OCI-LY1 (cell line): Measurements from ENCODE around the gene DCBLD2.
"Not testable (repeated sequence)": the region's sequence is repeated elsewhere in the genome, so short reads cannot be mapped to it uniquely, and the experiment has no call there.

Source experiments
- H2AFZ ChIP-seq: fragments of 200-600 bp; sonication (generic), shearing (Covaris generic); 2 replicates; pipeline ENCODE4 v1.6.0; 2014; ENCODE audit warnings: antibody characterized with exemption, mild to moderate bottlenecking, low read length
- H3F3A ChIP-seq: fragments of 200-600 bp; sonication (generic), shearing (Covaris generic); 2 replicates; pipeline ENCODE4 v1.6.0; 2014; ENCODE audit warnings: mild to moderate bottlenecking, antibody characterized with exemption, low read length, moderate library complexity; ENCODE audit not compliant: insufficient read depth
- H3K27ac ChIP-seq: fragments of 200-600 bp; sonication (generic); 2 replicates; pipeline ENCODE4 v1.5.1; 2014; ENCODE audit warnings: low read length, mixed run types, mild to moderate bottlenecking, low read depth; ENCODE audit not compliant: poor library complexity, severe bottlenecking
- H3K27me3 ChIP-seq: fragments of 200-600 bp; sonication (generic); 2 replicates; pipeline ENCODE4 v1.6.0; 2014; ENCODE audit warnings: antibody characterized with exemption, mild to moderate bottlenecking, low read length, moderate library complexity; ENCODE audit not compliant: insufficient read depth
- H3K36me3 ChIP-seq: fragments of 200-600 bp; sonication (generic); 2 replicates; pipeline ENCODE4 v1.6.1; 2014; ENCODE audit warnings: mild to moderate bottlenecking, antibody characterized with exemption, low read length, moderate library complexity, mixed read lengths; ENCODE audit not compliant: insufficient read depth
- H3K4me1 ChIP-seq: fragments of 200-600 bp; sonication (generic); 2 replicates; pipeline ENCODE4 v1.5.1; 2014; ENCODE audit warnings: mild to moderate bottlenecking, low read length, moderate library complexity; ENCODE audit not compliant: insufficient read depth, severe bottlenecking
- H3K4me2 ChIP-seq: fragments of 200-600 bp; sonication (generic), shearing (Covaris generic); 2 replicates; pipeline ENCODE4 v1.6.1; 2014; ENCODE audit warnings: low read length
- H3K4me3 ChIP-seq: fragments of 200-600 bp; sonication (generic); 2 replicates; pipeline ENCODE4 v1.5.1; 2014; ENCODE audit warnings: low read length, low read depth, mild to moderate bottlenecking, mixed read lengths; ENCODE audit not compliant: poor library complexity, severe bottlenecking
- H3K79me2 ChIP-seq: fragments of 200-600 bp; shearing (Covaris generic); 2 replicates; pipeline ENCODE4 v1.6.1; 2016; ENCODE audit warnings: mixed run types, low read length, mixed read lengths; ENCODE audit not compliant: insufficient read depth
- H3K9ac ChIP-seq: fragments of 200-600 bp; sonication (generic), shearing (Covaris generic); 2 replicates; pipeline ENCODE4 v1.6.1; 2014; ENCODE audit warnings: mild to moderate bottlenecking, low read length, mixed read lengths
- H3K9me2 ChIP-seq: fragments of 200-600 bp; sonication (generic), shearing (Covaris generic); 2 replicates; pipeline ENCODE4 v1.6.1; 2014; ENCODE audit warnings: low read depth, mild to moderate bottlenecking, low read length, mixed read lengths
- H3K9me3 ChIP-seq: fragments of 200-600 bp; shearing (Covaris generic); 2 replicates; pipeline ENCODE4 v1.6.1; 2014; ENCODE audit warnings: low read length, mixed read lengths
- H4K20me1 ChIP-seq: fragments of 200-600 bp; sonication (generic), shearing (Covaris generic); 2 replicates; pipeline ENCODE4 v1.6.0; 2016; ENCODE audit warnings: mild to moderate bottlenecking, low read length; ENCODE audit not compliant: insufficient read depth
- EZH2 ChIP-seq: fragments of 200-600 bp; sonication (generic), shearing (Covaris generic); IDR thresholded peaks from 2 replicates; pipeline ENCODE4 v1.8.0; 2017; ENCODE audit warnings: borderline replicate concordance, mixed run types, mild to moderate bottlenecking, antibody characterized with exemption, low read length, moderate library complexity, mixed read lengths
- TF ChIP-seq, protein P1 (sequence below): fragments of 200-600 bp; sonication (generic), shearing (Covaris generic); IDR thresholded peaks from 2 replicates; pipeline ENCODE4 v1.5.1; 2017; ENCODE audit warnings: mild to moderate bottlenecking, antibody characterized with exemption, low read length, moderate library complexity, mixed read lengths

DCBLD2 gene

GRCh38 chr3:98875535-98875934 lies 26.0 kb downstream of the DCBLD2 start:
- Histone ChIP-seq H3K36me3 (no peaks in the 10 kb centered on the region), H3K9me3 (no peaks in the 10 kb centered on the region), H3K79me2 (no peaks in the 10 kb centered on the region), H3F3A (no peaks in the 10 kb centered on the region), H3K27me3 (no peaks in the 10 kb centered on the region), H3K4me3 (no peak overlapping the region), H3K9ac (no peak overlapping the region), H3K4me2 (no peak overlapping the region), H2AFZ (no peak overlapping the region), H3K9me2 (no peaks in the 10 kb centered on the region), H3K4me1 (no peaks in the 10 kb centered on the region), H4K20me1 (no peaks in the 10 kb centered on the region), H3K27ac (no peak overlapping the region)
- TF ChIP-seq, protein P1, sequence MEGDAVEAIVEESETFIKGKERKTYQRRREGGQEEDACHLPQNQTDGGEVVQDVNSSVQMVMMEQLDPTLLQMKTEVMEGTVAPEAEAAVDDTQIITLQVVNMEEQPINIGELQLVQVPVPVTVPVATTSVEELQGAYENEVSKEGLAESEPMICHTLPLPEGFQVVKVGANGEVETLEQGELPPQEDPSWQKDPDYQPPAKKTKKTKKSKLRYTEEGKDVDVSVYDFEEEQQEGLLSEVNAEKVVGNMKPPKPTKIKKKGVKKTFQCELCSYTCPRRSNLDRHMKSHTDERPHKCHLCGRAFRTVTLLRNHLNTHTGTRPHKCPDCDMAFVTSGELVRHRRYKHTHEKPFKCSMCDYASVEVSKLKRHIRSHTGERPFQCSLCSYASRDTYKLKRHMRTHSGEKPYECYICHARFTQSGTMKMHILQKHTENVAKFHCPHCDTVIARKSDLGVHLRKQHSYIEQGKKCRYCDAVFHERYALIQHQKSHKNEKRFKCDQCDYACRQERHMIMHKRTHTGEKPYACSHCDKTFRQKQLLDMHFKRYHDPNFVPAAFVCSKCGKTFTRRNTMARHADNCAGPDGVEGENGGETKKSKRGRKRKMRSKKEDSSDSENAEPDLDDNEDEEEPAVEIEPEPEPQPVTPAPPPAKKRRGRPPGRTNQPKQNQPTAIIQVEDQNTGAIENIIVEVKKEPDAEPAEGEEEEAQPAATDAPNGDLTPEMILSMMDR = no peak
- no peak for TF ChIP-seq EZH2

GRCh38 chr3:98874602-98875249 lies 26.8 kb downstream of the DCBLD2 start:
- no peak overlapping the region for H2AFZ ChIP-seq
- no peaks in the 10 kb centered on the region for H4K20me1 ChIP-seq
- no peaks in the 10 kb centered on the region for H3K27me3 ChIP-seq
- no peaks in the 10 kb centered on the region for H3K36me3 ChIP-seq
- no peaks in the 10 kb centered on the region for H3F3A ChIP-seq
- no peak overlapping the region for H3K27ac ChIP-seq
- no peaks in the 10 kb centered on the region for H3K9me3 ChIP-seq
- no peaks in the 10 kb centered on the region for H3K4me1 ChIP-seq
- no peak overlapping the region for H3K4me2 ChIP-seq
- H3K4me3 ChIP-seq = no peak overlapping the region
- H3K9me2 ChIP-seq = no peaks in the 10 kb centered on the region
- no peaks in the 10 kb centered on the region for H3K79me2 ChIP-seq
- TF ChIP-seq, protein P1 = no peak
- TF ChIP-seq EZH2 = no peak
- no peak overlapping the region for H3K9ac ChIP-seq

DNA sequence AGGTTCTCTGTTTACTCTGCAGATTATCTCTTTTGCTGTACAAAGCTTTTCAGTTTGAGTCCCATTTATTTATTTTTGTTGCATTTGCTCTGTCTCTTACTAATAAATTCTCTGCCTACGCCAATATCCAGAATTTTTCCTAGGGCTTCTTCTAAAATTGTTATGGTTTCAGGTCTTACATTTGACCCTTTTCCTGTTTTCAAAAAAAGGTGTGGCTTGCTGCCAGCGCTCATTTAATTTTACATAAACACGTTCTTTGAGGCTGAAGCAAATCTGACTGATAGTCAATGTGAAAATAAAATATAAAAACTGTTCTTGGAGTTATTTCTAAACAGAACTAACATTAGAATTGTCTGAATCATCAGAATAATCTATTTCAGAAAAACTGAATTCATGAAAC lies 32.1 kb downstream of the DCBLD2 start:
- H3K4me1 ChIP-seq = no peaks in the 10 kb centered on the region
- no peaks in the 10 kb centered on the region for H3K36me3 ChIP-seq
- H2AFZ ChIP-seq = no peak overlapping the region
- no peaks in the 10 kb centered on the region for H3K9me2 ChIP-seq
- H3F3A ChIP-seq = no peaks in the 10 kb centered on the region
- no peaks in the 10 kb centered on the region for H4K20me1 ChIP-seq
- H3K9ac ChIP-seq = no peak overlapping the region
- H3K9me3 ChIP-seq = no peaks in the 10 kb centered on the region
- H3K4me3 ChIP-seq = no peak overlapping the region
- H3K27ac ChIP-seq = no peak overlapping the region
- no peaks in the 10 kb centered on the region for H3K27me3 ChIP-seq
- TF ChIP-seq, protein P1 = no peak
- TF ChIP-seq EZH2 = no peak
- H3K79me2 ChIP-seq = no peaks in the 10 kb centered on the region
- H3K4me2 ChIP-seq = no peak overlapping the region

DNA sequence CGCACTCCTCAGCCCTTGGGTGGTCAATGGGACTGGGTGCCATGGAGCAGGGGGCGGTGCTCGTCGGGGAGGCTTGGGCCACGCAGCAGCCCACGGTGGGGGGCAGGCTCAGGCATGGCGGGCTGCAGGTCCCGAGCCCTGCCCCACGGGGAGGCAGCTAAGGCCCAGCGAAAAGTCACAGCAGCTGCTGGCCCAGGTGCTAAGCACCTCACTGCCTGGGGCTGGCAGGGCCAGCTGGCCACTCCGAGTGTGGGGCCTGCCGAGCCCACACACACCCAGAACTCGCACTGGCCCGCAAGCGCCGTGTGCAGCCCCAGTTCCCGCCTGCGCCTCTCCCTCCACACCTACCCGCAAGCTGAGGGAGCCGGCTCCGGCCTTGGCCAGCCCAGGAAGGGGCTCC lies 43.5 kb downstream of the DCBLD2 start:
- not testable (repeated sequence) for H3K9me3 ChIP-seq, H3K4me1 ChIP-seq, H3K9me2 ChIP-seq, H3K79me2 ChIP-seq, H3F3A ChIP-seq, H3K4me2 ChIP-seq, H4K20me1 ChIP-seq, H3K4me3 ChIP-seq, H3K36me3 ChIP-seq, H3K27me3 ChIP-seq, H3K27ac ChIP-seq, H3K9ac ChIP-seq, H2AFZ ChIP-seq

DNA sequence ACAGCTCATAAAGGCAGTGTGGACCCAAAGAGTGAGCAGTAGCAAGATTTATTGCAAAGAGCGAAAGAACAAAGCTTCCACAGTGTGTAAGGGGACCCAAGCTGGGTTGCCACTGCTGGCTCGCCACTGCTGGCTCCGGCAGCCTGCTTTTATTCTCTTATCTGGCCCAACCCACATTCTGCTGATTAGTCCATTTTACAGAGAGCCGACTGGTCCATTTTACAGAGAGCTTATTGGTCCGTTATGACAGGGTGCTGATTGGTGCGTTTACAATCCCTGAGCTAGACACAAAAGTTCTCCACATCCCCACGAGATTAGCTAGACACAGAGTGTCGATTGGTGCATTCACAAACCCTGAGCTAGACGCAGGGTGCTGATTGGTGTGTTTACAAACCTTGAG lies 44.2 kb downstream of the DCBLD2 start:
- not testable (repeated sequence) for H3K27ac ChIP-seq, H3K9me3 ChIP-seq, H3K36me3 ChIP-seq, H3F3A ChIP-seq, H3K9me2 ChIP-seq, H2AFZ ChIP-seq, H3K27me3 ChIP-seq, H3K4me1 ChIP-seq, H3K79me2 ChIP-seq, H4K20me1 ChIP-seq, H3K9ac ChIP-seq, H3K4me3 ChIP-seq, H3K4me2 ChIP-seq
